Lower leg skin (tissue), 3 donors: Measurements from ENCODE around the gene IL10.

Experiments
- POLR2A ChIP-seq, 2 donors: fragments of 450-650 bp; IDR thresholded peaks; one replicate each; pipeline ENCODE4 v1.6.1; 2016 to 2017; ENCODE audit warnings: antibody characterized with exemption in 2 of 2, mild to moderate bottlenecking in 1 of 2, moderate library complexity in 1 of 2
- TF ChIP-seq, protein P1 (sequence below), 3 donors: fragments of 450-650 bp; IDR thresholded peaks; one replicate each; pipeline ENCODE4 v1.5.1; 2016; ENCODE audit warnings: antibody characterized with exemption in 3 of 3, mild to moderate bottlenecking in 3 of 3, moderate library complexity in 2 of 3

DNA sequence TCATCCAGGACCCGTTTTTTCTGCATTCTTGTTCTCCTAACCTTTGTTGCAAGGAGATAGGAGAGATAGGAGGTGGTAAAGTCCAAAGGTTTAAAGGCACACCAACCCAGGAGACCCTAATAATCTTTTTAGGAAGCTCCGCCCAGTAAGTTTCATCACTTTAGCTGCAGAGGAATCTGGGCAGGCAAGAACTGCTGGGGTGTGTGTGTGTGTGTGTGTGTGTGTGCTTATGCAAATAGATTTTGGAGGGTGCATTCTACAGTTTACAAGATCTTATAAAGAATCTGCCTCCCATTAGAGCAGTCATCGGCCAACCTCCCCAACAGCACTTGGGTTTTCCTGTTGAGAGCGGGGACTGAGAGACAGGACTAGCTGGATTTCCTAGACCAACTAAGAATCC is 3.9 kb upstream of the IL10 start:
- TF ChIP-seq, protein P1, sequence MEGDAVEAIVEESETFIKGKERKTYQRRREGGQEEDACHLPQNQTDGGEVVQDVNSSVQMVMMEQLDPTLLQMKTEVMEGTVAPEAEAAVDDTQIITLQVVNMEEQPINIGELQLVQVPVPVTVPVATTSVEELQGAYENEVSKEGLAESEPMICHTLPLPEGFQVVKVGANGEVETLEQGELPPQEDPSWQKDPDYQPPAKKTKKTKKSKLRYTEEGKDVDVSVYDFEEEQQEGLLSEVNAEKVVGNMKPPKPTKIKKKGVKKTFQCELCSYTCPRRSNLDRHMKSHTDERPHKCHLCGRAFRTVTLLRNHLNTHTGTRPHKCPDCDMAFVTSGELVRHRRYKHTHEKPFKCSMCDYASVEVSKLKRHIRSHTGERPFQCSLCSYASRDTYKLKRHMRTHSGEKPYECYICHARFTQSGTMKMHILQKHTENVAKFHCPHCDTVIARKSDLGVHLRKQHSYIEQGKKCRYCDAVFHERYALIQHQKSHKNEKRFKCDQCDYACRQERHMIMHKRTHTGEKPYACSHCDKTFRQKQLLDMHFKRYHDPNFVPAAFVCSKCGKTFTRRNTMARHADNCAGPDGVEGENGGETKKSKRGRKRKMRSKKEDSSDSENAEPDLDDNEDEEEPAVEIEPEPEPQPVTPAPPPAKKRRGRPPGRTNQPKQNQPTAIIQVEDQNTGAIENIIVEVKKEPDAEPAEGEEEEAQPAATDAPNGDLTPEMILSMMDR (IDR thresholded peaks at IDR 0.05), result no peak
- no peak for TF ChIP-seq POLR2A (IDR thresholded peaks at IDR 0.05)
